Measurements from ENCODE around the gene ERC1. TPM values are rescaled to one million over a fixed set of nuclear protein-coding genes. Genes with fewer than 3 reads are reported as not detected.
A peak's percentile ranks its signal among the peaks of the same experiment; 100 is the strongest.
"Not testable (repeated sequence)": the region's sequence is repeated elsewhere in the genome, so short reads cannot be mapped to it uniquely, and the experiment has no call there.

Gene ERC1
- total RNA-seq, 1 experiment from 2014 or later, result 17.9 TPM

DNA sequence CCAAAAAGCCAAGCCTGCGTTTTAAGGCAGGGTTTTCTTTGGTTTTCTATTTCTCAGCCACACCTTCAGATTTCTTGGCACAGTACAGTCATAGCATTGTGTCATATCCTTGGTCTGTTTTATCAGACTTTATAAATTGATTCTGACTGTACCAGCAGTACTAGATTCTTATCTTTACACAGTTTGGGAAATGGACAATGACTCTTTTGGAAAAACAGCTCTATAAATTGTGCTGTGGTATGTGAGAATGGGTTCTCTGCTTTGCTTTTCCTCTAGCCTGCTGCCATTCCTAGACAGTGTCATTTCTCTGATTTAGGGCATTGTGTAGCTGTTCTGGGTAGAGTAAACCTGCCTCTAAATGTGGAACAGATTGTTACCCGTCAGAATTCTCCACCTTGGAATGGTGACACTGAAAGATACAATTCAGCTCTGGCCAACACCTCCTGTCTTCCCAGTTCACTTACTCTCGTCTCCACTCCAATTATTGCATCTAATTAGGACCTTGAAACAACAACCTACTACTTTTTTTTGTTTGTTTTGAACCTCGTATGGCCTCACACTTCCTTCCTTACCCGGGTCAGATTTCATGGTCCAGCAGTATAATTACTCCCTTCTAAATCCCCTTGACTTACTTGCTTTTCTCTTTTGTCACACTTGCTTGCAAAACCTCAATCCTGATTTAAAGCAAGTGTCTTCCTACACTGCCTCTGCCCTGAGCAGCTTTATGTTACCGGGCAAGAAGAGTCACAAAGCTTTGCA lies 226.3 kb downstream of the ERC1 start:
- peak; percentile 88 for DNase-seq (ENCODE audit: low read depth)

DNA sequence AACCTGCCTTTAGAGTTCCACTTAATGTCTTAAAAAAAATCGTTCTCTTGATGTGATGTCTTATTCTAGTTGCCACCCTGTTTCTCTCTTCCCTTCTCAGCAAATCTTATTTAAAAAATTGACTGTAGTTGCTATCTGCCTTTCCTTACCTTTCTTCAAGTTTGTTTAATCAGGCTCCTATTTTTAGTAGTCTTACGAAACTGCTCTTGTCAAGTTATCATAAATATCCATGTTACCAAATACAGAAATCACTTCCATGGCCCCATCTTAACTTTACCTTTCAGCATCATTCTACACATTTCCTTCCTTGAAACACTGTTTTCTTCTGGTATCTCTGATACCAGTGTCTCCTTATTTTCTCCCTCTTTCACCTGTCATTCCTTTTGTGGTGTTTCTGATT lies 227.3 kb downstream of the ERC1 start:
- DNase-seq (ENCODE audit: low read depth), result no peak

DNA sequence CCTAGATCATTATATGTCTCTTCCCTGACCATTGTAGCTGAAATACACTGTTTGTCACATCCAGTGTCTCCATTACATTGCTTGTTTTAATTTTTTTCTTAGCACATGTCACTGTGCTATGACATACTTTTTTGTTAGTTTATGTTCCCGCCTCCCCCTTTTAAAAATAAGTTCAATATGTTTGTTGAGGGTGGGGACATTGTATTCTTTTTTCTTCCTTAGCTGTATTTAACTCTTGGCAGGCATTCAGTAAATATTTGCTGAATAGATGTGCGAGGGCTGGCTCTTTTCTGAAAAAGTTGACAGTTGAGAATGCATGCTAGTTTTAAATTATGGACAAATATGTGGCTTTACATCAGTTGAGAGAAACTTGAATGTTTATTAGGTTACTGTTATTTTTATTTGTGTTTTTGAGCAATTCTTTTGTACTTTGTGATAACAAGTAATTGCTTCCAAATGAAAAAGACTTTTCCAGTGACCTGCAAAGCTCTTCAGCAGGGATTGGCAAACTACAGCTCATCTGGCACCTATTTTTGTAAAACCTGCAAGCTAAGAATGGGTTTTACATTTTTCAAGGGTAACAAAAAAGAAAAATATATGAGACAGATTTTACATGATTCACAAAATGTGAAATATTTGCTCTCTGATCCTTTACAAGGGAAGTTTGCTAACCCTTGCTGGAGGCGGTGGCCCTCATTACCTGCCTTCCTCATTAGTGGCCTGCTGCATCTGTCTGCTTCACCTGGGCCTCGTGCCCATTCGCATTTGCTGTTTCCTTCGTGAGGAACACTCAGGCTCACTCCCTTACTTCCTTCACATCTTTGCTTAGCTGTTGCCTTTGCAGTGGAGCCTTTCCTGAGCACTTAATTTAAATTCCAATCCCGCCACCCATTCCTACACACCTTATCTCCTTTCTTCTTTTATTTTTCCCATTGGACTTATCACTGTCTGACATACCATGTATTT lies 229.4 kb downstream of the ERC1 start:
- DNase-seq (ENCODE audit: low read depth), result no peak

DNA sequence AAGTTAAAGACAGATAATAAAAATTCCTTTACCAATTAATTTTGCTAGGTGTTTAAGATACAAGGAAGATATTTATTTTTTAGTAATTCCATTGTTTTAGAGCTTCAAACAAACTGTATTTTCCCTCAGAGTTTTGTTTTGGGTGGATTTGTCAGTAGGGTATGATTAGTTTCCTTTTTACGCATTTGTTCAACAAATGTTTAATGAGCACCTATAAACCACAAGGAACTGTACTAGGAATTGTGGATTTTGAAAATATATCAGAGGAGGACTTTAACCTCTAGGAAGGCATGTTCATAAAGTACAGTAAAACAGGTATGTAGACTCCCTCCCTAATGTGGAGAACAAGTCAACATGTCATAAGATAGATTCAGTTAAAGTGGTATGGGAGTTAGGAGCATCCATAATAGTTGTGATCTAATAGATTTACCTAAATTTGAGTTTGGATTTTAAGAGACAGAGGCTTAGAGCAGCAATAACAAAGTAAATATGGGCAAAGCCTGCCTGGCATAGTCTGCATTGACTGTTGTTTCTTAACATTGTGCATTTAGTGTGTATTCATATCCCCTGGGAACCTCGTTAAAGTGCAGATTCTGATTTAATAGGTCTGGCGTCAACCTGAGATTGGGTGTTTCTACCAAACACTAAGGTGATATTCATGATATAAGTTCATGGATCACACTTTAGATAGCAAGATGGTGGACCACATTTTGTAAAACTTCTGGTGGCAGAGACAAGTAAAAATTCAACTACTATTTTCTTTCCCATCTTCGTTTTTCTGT lies 232.0 kb downstream of the ERC1 start:
- DNase-seq (ENCODE audit: low read depth), result no peak

DNA sequence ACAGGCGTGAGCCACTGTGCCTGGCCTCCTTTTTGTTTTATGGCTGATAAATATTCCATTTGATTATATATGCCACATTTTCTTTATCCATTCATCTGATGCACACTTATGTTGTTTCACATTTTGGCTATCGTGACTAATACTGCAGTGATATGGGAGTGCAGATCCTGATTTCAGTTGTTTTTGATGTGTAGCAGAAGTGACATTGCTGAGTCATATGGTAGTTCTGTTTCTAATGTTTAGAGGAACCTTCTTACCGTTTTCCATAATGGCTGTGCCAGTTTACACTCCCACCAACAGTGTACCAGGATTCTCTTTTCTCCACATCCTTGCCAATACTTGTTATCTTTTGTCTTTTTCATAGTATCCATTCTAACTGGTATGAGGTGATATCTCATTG lies 235.9 kb downstream of the ERC1 start:
- DNase-seq (ENCODE audit: low read depth), result no peak

DNA sequence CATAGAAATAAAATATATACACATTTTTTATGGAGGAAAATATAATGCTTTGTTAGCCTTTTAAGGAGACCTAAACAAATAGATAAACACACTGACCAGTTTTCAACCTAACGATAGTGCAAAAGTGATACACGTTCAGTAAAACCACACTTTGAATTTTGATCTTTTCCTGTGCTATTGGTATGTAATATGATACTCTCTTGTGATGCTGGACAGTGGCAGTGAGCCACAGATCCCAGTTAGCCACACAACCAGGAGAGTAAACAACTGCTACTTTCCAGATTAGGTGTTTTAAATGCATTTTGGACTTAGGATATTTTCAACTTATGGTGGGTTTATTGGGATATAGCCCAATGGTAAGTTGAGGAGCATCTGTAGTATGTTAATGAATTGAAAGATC lies 243.1 kb downstream of the ERC1 start:
- DNase-seq (ENCODE audit: low read depth), result peak; percentile 8

DNA sequence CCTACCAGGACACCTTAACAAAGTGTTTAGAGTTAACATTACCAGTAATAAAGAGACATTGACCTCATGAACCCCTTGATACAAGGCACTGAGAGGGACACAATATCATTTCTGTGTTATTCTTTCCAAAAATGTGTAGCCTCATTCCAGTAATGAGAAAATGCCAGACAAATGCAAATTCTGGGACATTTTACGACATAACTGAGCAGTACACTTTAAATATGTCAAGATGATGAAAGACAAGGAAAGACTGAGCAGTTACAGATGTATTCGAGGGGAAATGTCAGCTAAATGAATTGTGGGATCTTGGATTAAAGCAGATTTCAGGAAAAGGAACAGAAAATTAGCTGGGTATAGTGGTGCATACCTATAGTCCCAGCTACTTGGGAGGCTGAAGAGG lies 255.6 kb downstream of the ERC1 start:
- no peak for DNase-seq (ENCODE audit: low read depth)

DNA sequence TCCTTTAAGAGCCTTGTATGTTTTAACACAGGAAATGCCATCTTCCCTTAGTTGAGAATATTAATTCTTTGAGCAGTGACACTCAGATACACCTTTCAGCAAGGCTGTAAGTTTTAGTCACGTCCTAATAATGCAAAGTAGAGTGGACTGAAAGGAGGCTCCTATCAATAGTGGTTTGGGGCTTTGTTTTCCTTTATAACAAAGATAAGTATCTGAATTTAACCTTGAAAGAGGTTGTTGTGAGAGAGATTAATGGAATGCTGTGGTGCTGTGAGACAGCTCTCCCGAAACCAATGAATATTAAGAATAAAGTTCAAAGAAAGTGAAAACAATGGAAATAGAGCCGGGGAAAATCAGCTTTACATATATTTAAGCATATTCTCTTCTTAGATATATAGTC lies 259.6 kb downstream of the ERC1 start:
- DNase-seq (ENCODE audit: low read depth), result no peak

DNA sequence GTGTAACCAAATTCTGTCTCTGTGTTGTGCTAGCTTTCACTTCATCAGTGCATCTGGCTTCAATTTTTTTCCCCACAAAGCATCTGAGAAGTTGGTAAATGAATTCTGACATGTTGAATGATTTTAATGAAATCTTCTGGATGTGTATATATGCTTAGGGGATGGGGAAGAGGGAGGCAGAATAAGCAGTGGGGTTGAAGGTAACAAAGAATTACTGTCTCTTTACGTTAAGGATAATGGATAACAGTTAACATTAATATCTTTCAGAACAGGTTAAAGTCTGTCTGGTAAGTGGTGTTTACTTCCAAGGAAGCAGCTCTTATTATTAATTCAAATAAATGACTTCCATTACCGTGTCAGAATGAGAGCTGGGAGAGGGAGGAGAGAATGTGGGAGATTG lies 261.7 kb downstream of the ERC1 start:
- no peak for DNase-seq (ENCODE audit: low read depth)

DNA sequence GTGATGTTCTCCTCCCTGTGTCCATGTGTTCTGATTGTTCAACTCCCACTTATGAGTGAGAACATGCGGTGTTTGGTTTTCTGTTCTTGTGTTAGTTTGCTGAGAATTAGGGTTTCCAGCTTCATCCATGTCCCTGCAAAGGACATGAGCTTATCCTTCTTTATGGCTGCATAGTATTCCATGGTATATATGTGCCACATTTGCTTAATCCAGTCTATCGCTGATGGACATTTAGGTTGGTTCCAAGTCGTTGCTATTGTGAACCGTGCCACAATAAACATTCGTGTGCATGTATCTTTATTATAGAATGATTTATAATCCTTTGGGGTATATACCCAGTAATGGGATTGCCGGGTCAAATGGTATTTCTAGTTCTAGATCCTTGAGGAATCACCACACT lies 264.1 kb downstream of the ERC1 start:
- DNase-seq (ENCODE audit: low read depth), result not testable (repeated sequence)

DNA sequence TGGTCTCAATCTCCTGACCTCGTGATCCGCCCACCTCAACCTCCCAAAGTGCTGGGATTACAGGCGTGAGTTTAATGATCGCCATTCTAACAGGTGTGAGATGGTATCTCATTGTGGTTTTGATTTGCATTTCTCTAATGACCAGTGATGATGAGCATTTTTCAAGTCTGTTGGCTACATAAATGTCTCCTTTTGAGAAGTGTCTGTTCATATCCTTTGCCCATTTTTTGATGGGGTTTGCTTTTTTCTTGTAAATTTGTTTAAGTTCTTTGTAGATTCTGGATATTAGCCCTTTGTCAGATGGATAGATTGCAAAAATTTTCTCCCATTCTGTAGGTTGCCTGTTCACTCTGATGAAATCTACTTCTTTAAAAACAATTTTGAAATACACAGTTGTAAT lies 264.8 kb downstream of the ERC1 start:
- DNase-seq (ENCODE audit: low read depth), result not testable (repeated sequence)

DNA sequence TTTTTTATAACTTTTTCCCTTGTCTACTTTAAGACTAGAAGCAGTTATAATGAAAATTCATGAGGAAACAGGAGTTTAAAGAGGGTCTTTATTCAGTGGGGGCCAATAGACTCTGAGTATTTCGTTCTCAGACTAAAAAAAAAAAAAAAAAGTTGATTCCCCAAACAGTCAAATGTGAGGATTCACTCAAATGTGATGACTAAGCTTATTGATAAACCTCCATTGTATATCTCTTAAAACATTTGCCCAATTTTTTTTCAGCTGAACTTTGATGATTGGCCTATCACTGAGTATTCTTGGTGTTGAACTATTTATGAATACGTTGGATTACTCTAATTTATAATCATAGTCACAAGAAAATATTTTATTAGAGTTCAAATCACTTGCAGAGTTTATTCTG lies 265.3 kb downstream of the ERC1 start:
- no peak for DNase-seq (ENCODE audit: low read depth)

DNA sequence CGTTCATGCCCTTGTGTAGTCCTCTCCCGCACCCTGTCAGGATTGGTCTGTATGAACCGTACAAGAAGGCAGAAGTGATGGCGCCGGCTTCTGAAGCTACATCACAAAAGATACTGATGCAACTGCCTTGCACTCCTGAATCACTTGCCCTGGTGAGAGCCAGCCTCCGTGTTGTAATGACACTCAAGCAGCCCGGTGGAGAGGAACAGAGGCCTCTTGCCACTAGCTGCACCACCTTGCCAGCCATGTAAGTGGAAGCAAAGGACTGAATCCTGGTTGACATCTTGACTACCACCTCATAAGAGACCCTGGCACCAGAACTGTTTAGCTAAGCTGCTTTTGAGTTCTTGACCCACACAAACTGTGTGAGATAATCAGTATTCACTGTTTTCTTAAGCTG lies 266.0 kb downstream of the ERC1 start:
- no peak for DNase-seq (ENCODE audit: low read depth)

DNA sequence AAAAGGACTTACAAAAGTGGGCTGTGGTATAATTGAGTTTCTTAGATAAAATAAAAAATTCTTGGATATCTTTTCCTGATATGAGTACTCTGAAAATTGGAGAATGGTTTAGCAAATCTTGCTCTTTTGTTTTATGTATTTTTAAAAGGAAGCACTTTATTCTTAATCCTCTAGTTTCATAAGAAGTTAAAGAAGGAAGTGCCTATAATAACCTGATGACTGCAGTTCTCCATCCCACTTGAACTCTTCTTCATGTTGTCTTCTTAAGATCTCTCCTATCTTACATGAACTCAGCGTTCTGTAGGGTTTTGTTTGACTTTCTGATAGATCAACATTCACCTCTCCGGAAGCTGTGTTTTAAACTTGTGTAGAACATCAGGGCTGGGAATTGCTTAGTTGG lies 271.0 kb downstream of the ERC1 start:
- DNase-seq (ENCODE audit: low read depth), result no peak

DNA sequence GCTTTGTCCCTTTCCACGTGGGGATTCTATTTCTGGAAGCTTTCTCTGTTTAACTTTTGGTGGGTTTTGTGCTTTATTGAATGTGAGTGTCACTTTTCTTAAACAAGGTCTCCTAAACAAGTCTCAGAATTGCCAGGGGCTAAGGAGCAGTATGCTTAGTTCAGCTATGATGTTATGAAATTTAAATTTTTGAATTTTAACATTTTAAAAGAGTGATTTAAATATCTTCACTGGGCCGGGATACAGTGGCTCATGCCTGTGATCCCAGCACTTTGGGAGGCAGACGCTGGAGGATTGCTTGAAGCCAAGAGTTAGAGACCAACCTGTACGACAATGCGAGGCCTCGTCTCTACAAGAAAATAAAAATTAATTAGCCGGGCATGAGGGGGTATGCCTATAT lies 276.2 kb downstream of the ERC1 start:
- DNase-seq (ENCODE audit: low read depth), result no peak

DNA sequence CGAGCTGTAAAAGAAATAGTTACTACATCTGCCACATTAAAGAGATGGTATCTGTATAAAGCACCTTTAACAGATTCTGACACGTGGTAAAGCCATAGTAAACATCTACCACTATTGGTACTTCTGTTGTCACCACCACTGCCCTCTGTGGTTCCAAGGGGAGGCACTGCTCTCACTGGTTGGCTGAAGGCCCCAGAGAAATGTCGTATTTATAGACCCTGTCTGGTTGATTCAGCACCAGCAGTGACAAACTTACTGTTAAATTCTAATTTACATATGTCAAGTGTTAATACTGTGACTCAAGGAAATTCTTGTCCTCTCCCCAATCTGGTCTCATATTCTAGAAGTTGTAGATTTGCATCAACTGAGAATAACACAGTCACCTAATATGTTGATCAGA lies 281.1 kb downstream of the ERC1 start:
- DNase-seq (ENCODE audit: low read depth), result no peak

DNA sequence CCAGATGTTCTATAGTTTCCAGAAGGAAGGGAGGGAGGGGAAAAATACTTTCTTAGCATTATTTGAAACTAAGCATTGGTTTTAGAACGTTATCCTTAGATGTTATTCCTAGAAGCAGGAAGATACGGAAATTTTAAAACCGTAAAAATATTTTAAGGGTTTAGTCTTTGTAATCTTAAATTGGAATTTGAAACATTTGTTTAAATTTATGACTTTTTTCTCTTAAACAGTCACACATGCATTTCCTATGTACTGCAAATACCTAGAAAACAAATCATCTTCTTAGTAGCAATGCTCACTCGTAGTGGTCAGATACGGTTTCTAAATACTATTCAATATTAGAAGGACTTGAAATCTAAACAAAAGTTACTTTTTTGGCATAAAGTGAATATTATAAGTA lies 282.0 kb downstream of the ERC1 start:
- no peak for DNase-seq (ENCODE audit: low read depth)

DNA sequence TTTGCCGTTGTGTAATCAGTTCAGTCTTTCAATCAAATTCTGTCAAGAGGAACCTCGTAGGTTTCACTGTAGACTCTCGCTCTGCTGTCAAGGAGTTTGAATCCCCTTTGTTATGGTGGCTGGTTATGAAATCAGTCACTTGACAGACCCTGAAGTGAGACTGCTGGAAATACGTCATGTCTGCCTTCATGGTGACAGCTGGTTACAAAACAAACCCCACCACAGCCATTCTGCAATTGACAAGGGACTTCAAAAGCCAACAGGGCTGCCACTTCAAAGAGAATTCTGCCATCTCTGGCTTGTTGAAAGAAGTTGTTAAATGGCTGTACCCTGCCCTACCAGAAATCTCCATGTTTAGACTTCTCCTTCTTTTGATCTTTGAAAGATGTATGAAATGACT lies 286.9 kb downstream of the ERC1 start:
- no peak for DNase-seq (ENCODE audit: low read depth)

DNA sequence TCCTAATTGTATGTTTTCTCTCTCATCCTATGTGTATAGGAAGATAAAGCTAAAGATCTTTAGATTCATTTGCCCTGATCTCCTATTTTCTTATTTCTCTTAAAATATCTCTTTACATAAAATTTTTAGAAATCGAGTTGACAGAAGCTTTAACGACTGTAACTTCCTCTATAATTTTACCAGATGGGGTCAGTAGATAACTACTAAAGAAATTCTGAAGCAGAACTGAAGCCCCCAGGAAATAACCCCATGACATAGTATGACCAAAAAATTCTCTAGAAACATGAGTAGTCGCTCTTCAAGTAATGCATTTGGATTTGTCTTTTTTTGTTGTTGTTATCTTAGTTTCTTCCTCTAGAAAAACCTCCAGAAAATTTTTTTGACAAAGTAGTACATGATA lies 288.0 kb downstream of the ERC1 start:
- DNase-seq (ENCODE audit: low read depth), result no peak

DNA sequence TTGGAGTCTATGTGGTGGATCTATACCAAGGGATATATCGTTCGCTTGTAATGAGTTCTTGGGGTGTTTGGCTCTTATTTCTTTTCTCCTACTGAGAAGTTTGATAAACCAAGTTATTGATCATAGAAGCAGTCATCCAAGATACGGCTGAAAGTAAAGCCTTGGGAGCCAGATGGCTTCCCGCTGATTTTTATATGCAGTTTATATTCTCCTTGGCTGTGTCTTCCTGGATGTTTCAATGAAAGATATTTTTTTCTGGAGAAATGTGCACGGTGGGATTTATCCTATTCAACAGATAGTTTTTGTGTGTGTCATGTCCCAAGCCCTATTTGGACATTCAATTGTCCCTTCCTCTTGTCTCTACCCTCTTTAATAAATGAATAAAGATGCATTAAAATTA lies 289.0 kb downstream of the ERC1 start:
- no peak for DNase-seq (ENCODE audit: low read depth)

DNA sequence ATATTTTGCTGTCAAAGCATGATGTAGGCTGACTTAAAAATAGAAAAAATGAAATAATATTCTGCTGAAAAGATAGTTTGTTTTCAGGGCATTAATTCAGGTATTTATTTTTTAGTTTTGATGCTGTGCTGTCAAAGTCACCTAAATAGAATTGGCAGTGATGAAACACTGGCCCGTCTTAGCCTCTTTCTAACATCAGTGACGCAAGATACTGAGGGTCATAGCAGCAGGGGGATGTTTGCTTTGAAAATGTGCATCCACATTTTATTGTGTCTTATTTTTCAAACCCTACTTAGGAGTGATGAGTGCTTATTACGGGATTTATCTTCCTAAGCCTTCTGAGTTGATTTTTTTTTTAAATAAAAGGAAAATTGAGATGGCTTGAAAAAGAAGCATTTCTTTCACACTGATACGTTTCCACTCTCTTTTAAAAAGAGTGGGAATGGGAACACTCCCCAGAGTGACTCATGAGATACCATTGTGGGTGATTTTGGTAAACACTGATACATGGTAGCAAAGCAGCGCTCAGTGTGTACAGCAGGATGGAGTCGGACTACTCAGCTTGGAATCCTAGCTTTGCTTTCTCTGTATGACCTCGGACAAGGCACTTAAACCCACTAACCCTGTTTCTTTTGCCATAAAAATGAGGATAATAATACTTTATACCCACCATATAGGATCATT lies 290.8 kb downstream of the ERC1 start:
- DNase-seq (ENCODE audit: low read depth), result peak; percentile 34

Measured in HT1080 (cell line).